H9 (cell line): ENCODE data around the gene WNK3. TPM values are rescaled to one million over a fixed set of nuclear protein-coding genes. Genes with fewer than 3 reads are reported as not detected.

ENCODE experiments used
- DNase-seq: peaks from one replicate; pipeline ENCODE4 v3.0.0-alpha.2; 2017
- H2AFZ ChIP-seq: one replicate; pipeline ENCODE4 v1.6.1; 2013; ENCODE audit warnings: mild to moderate bottlenecking, low read length, control low read depth, moderate library complexity
- H2AK5ac ChIP-seq: 2 replicates; pipeline ENCODE4 v1.6.1; 2013; ENCODE audit warnings: low read length, control low read depth, mixed read lengths; ENCODE audit not compliant: insufficient read length
- H2BK120ac ChIP-seq: one replicate; pipeline ENCODE4 v1.6.1; 2013; ENCODE audit warnings: low read depth, mild to moderate bottlenecking, low read length, control low read depth, inconsistent platforms; ENCODE audit not compliant: poor library complexity, severe bottlenecking
- H2BK12ac ChIP-seq: 2 replicates; pipeline ENCODE4 v1.6.1; 2013; ENCODE audit warnings: low read length, control low read depth, mixed read lengths, low read depth; ENCODE audit not compliant: insufficient read length
- H2BK15ac ChIP-seq: 2 replicates; pipeline ENCODE4 v1.6.1; 2013; ENCODE audit warnings: low read depth, low read length, control low read depth
- H2BK20ac ChIP-seq: one replicate; pipeline ENCODE4 v1.6.1; 2013; ENCODE audit warnings: low read depth, mild to moderate bottlenecking, low read length, control low read depth, inconsistent platforms; ENCODE audit not compliant: poor library complexity, severe bottlenecking
- H2BK5ac ChIP-seq: 2 replicates; pipeline ENCODE4 v1.6.1; 2013; ENCODE audit warnings: low read length, control low read depth, mixed read lengths; ENCODE audit not compliant: insufficient read length
- H3K14ac ChIP-seq: 2 replicates; pipeline ENCODE4 v1.6.1; 2013; ENCODE audit warnings: low read length, control low read depth; ENCODE audit not compliant: insufficient read depth
- H3K18ac ChIP-seq: 2 replicates; pipeline ENCODE4 v1.6.1; 2013; ENCODE audit warnings: low read depth, mild to moderate bottlenecking, mixed read lengths, low read length, control low read depth; ENCODE audit not compliant: insufficient read length
- H3K23ac ChIP-seq: 2 replicates; pipeline ENCODE4 v1.6.1; 2013; ENCODE audit warnings: low read length, control low read depth, mixed read lengths, low read depth; ENCODE audit not compliant: insufficient read length
- H3K23me2 ChIP-seq: 2 replicates; pipeline ENCODE4 v1.6.1; 2013; ENCODE audit warnings: low read depth, mild to moderate bottlenecking, mixed read lengths, low read length, control low read depth; ENCODE audit not compliant: insufficient read length, poor library complexity, severe bottlenecking
- H3K27ac ChIP-seq: 2 replicates; pipeline ENCODE4 v1.5.1; 2013; ENCODE audit warnings: low read length, control low read depth, mixed read lengths, low read depth; ENCODE audit not compliant: insufficient read length
- H3K27me3 ChIP-seq: 2 replicates; pipeline ENCODE4 v1.6.1; 2013; ENCODE audit warnings: low read length, control low read depth, inconsistent platforms; ENCODE audit not compliant: insufficient read depth
- H3K4ac ChIP-seq: 2 replicates; pipeline ENCODE4 v1.6.1; 2013; ENCODE audit warnings: low read depth, mild to moderate bottlenecking, control low read depth, inconsistent platforms, low read length, moderate library complexity
- H3K4me1 ChIP-seq: 2 replicates; pipeline ENCODE4 v1.6.1; 2013; ENCODE audit warnings: low read length, control low read depth, inconsistent platforms; ENCODE audit not compliant: insufficient read depth
- H3K4me2 ChIP-seq: 2 replicates; pipeline ENCODE4 v1.6.1; 2013; ENCODE audit warnings: low read length, control low read depth, mixed read lengths; ENCODE audit not compliant: insufficient read length, insufficient read depth
- H3K56ac ChIP-seq: 2 replicates; pipeline ENCODE4 v1.6.1; 2013; ENCODE audit warnings: low read depth, mild to moderate bottlenecking, mixed read lengths, low read length, control low read depth; ENCODE audit not compliant: insufficient read length
- H3K79me1 ChIP-seq: 2 replicates; pipeline ENCODE4 v1.6.1; 2013; ENCODE audit warnings: low read depth, mild to moderate bottlenecking, moderate library complexity, low read length, control low read depth, inconsistent platforms; ENCODE audit not compliant: insufficient read depth, poor library complexity, severe bottlenecking
- H3K79me2 ChIP-seq: 2 replicates; pipeline ENCODE4 v1.6.1; 2013; ENCODE audit warnings: low read length, control low read depth, inconsistent platforms; ENCODE audit not compliant: insufficient read depth
- H3K9ac ChIP-seq: 2 replicates; pipeline ENCODE4 v1.6.1; 2013; ENCODE audit warnings: low read length, control low read depth, mixed read lengths; ENCODE audit not compliant: insufficient read length; ENCODE audit errors: extremely low read depth
- H3K9me3 ChIP-seq: one replicate; pipeline ENCODE4 v1.6.1; 2013; ENCODE audit warnings: low read depth, low read length, inconsistent platforms; ENCODE audit not compliant: control insufficient read depth
- H3T11ph ChIP-seq: one replicate; pipeline ENCODE4 v1.6.1; 2013; ENCODE audit warnings: mild to moderate bottlenecking, low read length, control low read depth, inconsistent platforms
- H4K20me1 ChIP-seq: one replicate; pipeline ENCODE4 v1.6.1; 2013; ENCODE audit not compliant: control insufficient read depth, insufficient read length, insufficient read depth
- H4K5ac ChIP-seq: 2 replicates; pipeline ENCODE4 v1.6.1; 2013; ENCODE audit warnings: low read depth, mild to moderate bottlenecking, mixed read lengths, low read length, control low read depth; ENCODE audit not compliant: insufficient read length
- H4K8ac ChIP-seq: replicated peaks from 2 replicates; pipeline ENCODE4 v1.6.1; 2013; ENCODE audit warnings: low read length, control low read depth, mixed read lengths, low read depth; ENCODE audit not compliant: insufficient read length
- H4K91ac ChIP-seq: 2 replicates; pipeline ENCODE4 v1.6.1; 2013; ENCODE audit warnings: low read depth, mild to moderate bottlenecking, moderate library complexity, mixed read lengths, low read length, control low read depth; ENCODE audit not compliant: insufficient read length
- H3K27ac Mint-ChIP-seq, 3 experiments: 2 replicates in 2 of 3; 3 replicates in 1 of 3; pipeline ENCODE4 v1.8.0; 2020 to 2021; ENCODE audit warnings: mixed read lengths in 3 of 3, mild to moderate bottlenecking in 1 of 3, moderate library complexity in 1 of 3
- H3K27me3 Mint-ChIP-seq: 2 replicates; pipeline ENCODE4 v1.8.0; 2021; ENCODE audit warnings: low read depth, mild to moderate bottlenecking, moderate library complexity, mixed read lengths
- H3K36me3 Mint-ChIP-seq, 3 experiments: 2 replicates in 2 of 3; 3 replicates in 1 of 3; pipeline ENCODE4 v1.8.0; 2020 to 2021; ENCODE audit warnings: low read depth in 3 of 3, mixed read lengths in 3 of 3; ENCODE audit not compliant: insufficient read depth in 1 of 3
- H3K4me1 Mint-ChIP-seq, 2 experiments: 2 replicates each; pipeline ENCODE4 v1.8.0; 2020; ENCODE audit warnings: mixed read lengths in 2 of 2
- H3K4me3 Mint-ChIP-seq, 2 experiments: 2 replicates in 1 of 2; 3 replicates in 1 of 2; pipeline ENCODE4 v1.8.0; 2020 to 2021; ENCODE audit warnings: mild to moderate bottlenecking in 2 of 2, mixed read lengths in 2 of 2, moderate library complexity in 1 of 2
- H3K9me3 Mint-ChIP-seq, 2 experiments: 2 replicates in 1 of 2; 3 replicates in 1 of 2; pipeline ENCODE4 v1.8.0; 2020; ENCODE audit warnings: mild to moderate bottlenecking in 2 of 2, mixed read lengths in 2 of 2, moderate library complexity in 1 of 2
- WGBS: extraction: QIAGEN DNeasy Blood & Tissue Kit; methylation state at CpG from one replicate; pipeline ENCODE4 v1.1.7; 2013; ENCODE audit warnings: missing lambda C conversion rate, low lambda C conversion rate, mixed read lengths; ENCODE audit not compliant: insufficient read length; ENCODE audit errors: extremely low coverage; 5-methylcytosine and 5-hydroxymethylcytosine counted together
- total RNA-seq: library from RNA; stranded (reverse); gene quantifications from 2 replicates; pipeline ENCODE4 v1.2.1, GENCODE V29; 2021
- TF ChIP-seq, protein P1 (sequence below): fragments of 200-600 bp; sonication (generic); conservative IDR thresholded peaks from 3 replicates; pipeline ENCODE4 v1.8.0; 2021; ENCODE audit warnings: antibody characterized with exemption, mild to moderate bottlenecking

The WNK3 gene
- total RNA-seq, 1 experiment from 2014 or later: 22.8 TPM

DNA sequence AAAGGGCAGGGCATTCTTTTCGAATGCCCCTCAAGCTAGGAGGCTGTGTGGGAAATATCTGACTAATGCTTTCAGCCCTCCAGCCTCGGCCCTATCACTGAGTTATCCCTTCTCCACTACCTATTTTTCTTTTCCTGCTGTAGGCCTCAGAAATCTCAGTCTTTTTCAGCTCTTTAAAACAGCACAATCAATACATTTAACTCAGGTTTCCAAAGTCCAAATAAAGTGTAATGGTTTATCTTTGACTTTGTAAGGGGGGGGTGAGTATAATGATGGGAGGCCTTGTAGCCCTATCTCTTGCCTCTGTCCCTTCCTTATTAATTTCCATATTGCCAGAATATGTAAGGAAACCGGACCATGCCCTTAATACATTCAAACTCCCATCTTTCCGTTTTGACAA, 1.6 kb upstream of the WNK3 start:
- Histone ChIP-seq H3K27me3 (no peaks in the 10 kb centered on the region), H4K8ac (no peak overlapping the region), H2BK5ac (no peak overlapping the region), H3K4ac (no peak overlapping the region), H3K79me1 (no peaks in the 10 kb centered on the region), H2BK12ac (no peak overlapping the region), H2AK5ac (no peak overlapping the region), H2AFZ (no peak overlapping the region), H3K56ac (no peak overlapping the region), H3K23me2 (peaks cover 6% of the 10 kb centered on the region), H3K9ac (no peak overlapping the region), H3K4me2 (peak overlapping the region; percentile 46), H3K4me1 (no peaks in the 10 kb centered on the region), H3K79me2 (peaks cover 2% of the 10 kb centered on the region; the same call in 1 of the 2 replicates), H4K20me1 (no peaks in the 10 kb centered on the region), H3K23ac (no peak overlapping the region), H3K9me3 (peaks cover 25% of the 10 kb centered on the region), H4K5ac (no peak overlapping the region), H2BK120ac (no peak overlapping the region), H3K14ac (peak overlapping the region; percentile 32; the same call in 1 of the 2 replicates), H3T11ph (no peak overlapping the region), H3K27ac (no peak overlapping the region), H4K91ac (no peak overlapping the region), H2BK15ac (no peak overlapping the region), H2BK20ac (no peak overlapping the region), H3K18ac (no peak overlapping the region)
- Mint-ChIP-seq H3K27me3 (peaks cover 3% of the 10 kb centered on the region; the same call in 1 of the 2 replicates), H3K27ac (peak overlapping the region; percentile 87 to 100 (median 99); a peak in 6 of 7 replicates), H3K4me1 (peaks cover 15 to 28% of the 10 kb centered on the region in 2 experiments), H3K36me3 (peaks cover 0 to 4% (median 3%) of the 10 kb centered on the region in 3 experiments; a peak in 4 of 7 replicates), H3K9me3 (peaks cover 55 to 62% of the 10 kb centered on the region in 2 experiments), H3K4me3 (peak overlapping the region; percentile 87 to 95)
- TF ChIP-seq, protein P1, sequence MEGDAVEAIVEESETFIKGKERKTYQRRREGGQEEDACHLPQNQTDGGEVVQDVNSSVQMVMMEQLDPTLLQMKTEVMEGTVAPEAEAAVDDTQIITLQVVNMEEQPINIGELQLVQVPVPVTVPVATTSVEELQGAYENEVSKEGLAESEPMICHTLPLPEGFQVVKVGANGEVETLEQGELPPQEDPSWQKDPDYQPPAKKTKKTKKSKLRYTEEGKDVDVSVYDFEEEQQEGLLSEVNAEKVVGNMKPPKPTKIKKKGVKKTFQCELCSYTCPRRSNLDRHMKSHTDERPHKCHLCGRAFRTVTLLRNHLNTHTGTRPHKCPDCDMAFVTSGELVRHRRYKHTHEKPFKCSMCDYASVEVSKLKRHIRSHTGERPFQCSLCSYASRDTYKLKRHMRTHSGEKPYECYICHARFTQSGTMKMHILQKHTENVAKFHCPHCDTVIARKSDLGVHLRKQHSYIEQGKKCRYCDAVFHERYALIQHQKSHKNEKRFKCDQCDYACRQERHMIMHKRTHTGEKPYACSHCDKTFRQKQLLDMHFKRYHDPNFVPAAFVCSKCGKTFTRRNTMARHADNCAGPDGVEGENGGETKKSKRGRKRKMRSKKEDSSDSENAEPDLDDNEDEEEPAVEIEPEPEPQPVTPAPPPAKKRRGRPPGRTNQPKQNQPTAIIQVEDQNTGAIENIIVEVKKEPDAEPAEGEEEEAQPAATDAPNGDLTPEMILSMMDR: no peak
- DNase-seq: no peak
- WGBS: no CpG with 5 or more reads among the region's 4 CpGs
